K562 (cell line): ENCODE data around the gene BMP10. TPM values are rescaled to one million over a fixed set of nuclear protein-coding genes. Genes with fewer than 3 reads are reported as not detected.

Source experiments
- ATAC-seq: fragments of 200-7000 bp; cut with Tn5 transposase; 3 replicates; pipeline ENCODE4 v1.9.1; 2020; ENCODE audit warnings: moderate library complexity
- BruUV-seq: library from RNA; stranded (reverse); fragments of 400-500 nt; replicated peaks from 2 replicates; lab custom pipeline; 2021; lab: Mats Ljungman, UMichigan
- CTCF ChIA-PET: fragments of 300-600 bp; formaldehyde crosslinking; extraction: SDS; loops from one replicate; lab custom pipeline; 2021; ENCODE audit warnings: low intra/inter-chr PET ratio; lab: Yijun Ruan, JAX
- POLR2A ChIA-PET: fragments of 300-600, 350-650 bp; sonication (Branson Sonifier 250); formaldehyde crosslinking; extraction: SDS; loops from one replicate; lab custom pipeline; 2021; ENCODE audit warnings: antibody characterized with exemption, inconsistent platforms; lab: Yijun Ruan, JAX
- DNase-seq, 4 experiments: peaks; one replicate each; pipeline versions ENCODE4 v3.0.0 to v3.0.0-alpha.2; 2011 to 2018; ENCODE audit warnings: low spot score in 3 of 4, mixed read lengths in 3 of 4; ENCODE audit errors: extremely low read depth in 1 of 4
- FAIRE-seq: peaks from 2 replicates; lab custom pipeline; 2011; peaks lifted over from hg19 to GRCh38; lab: Jason Lieb, UNC
- H2AFZ ChIP-seq: 2 replicates; pipeline ENCODE4 v1.6.0; 2011; ENCODE audit warnings: low read depth, low read length, control low read depth, inconsistent platforms
- H3K27ac ChIP-seq: fragments of 200-600 bp; 3 replicates; pipeline ENCODE4 v1.8.0; 2011; ENCODE audit warnings: low read depth, mild to moderate bottlenecking, control low read depth, inconsistent platforms, low read length, moderate library complexity, mixed read lengths; ENCODE audit errors: extremely low read depth
- H3K27me3 ChIP-seq, 2 experiments: fragments of 300-600 bp in 1 of 2; 2 replicates in 1 of 2; 3 replicates in 1 of 2; pipeline versions ENCODE4 v1.6.0 to v1.8.0; 2011; ENCODE audit warnings: inconsistent platforms in 2 of 2, low read length in 2 of 2, mild to moderate bottlenecking in 1 of 2, mixed read lengths in 1 of 2, moderate library complexity in 1 of 2; ENCODE audit not compliant: control insufficient read depth in 2 of 2, insufficient read depth in 2 of 2
- H3K36me3 ChIP-seq: fragments of 300-600 bp; 3 replicates; pipeline ENCODE4 v1.8.0; 2011; ENCODE audit warnings: mild to moderate bottlenecking, low read length, inconsistent platforms; ENCODE audit not compliant: control insufficient read depth, insufficient read depth
- H3K4me1 ChIP-seq, 2 experiments: fragments of 200-600 bp in 1 of 2; replicated peaks in 1 of 2; 2 replicates in 1 of 2; 3 replicates in 1 of 2; pipeline versions ENCODE4 v1.5.1 to v1.8.0; 2011; ENCODE audit warnings: inconsistent platforms in 2 of 2, low read length in 2 of 2, mild to moderate bottlenecking in 1 of 2, mixed read lengths in 1 of 2, moderate library complexity in 1 of 2; ENCODE audit not compliant: control insufficient read depth in 2 of 2, insufficient read depth in 2 of 2
- H3K4me2 ChIP-seq: 2 replicates; pipeline ENCODE4 v1.6.1; 2011; ENCODE audit warnings: low read length, control low read depth, inconsistent platforms, mixed read lengths; ENCODE audit not compliant: insufficient read depth
- H3K4me3 ChIP-seq: fragments of 200-600 bp; sonication (generic), shearing (Covaris generic); 2 replicates; pipeline ENCODE4 v1.5.1; 2016; ENCODE audit warnings: control low read depth, inconsistent platforms
- H3K79me2 ChIP-seq: fragments of 200-600 bp; 3 replicates; pipeline ENCODE4 v1.8.0; 2011; ENCODE audit warnings: low read length, inconsistent platforms; ENCODE audit not compliant: control insufficient read depth, insufficient read depth
- H3K9ac ChIP-seq, 2 experiments: 2 replicates each; pipeline versions ENCODE4 v1.6.0 to v1.6.1; 2011; ENCODE audit warnings: low read depth in 2 of 2, low read length in 2 of 2, control low read depth in 1 of 2, inconsistent platforms in 1 of 2, mild to moderate bottlenecking in 1 of 2, mixed read lengths in 1 of 2; ENCODE audit not compliant: insufficient read depth in 1 of 2
- H3K9me1 ChIP-seq: one replicate; pipeline ENCODE4 v1.6.0; 2011; ENCODE audit warnings: inconsistent platforms, mild to moderate bottlenecking, low read length, moderate library complexity; ENCODE audit not compliant: control insufficient read depth, insufficient read depth
- H3K9me3 ChIP-seq: replicated peaks from 2 replicates; pipeline ENCODE4 v1.5.1; 2011; ENCODE audit warnings: low read depth, low read length, inconsistent platforms; ENCODE audit not compliant: control insufficient read depth, insufficient read depth
- H4K20me1 ChIP-seq: replicated peaks from 2 replicates; pipeline ENCODE4 v1.6.1; 2011; ENCODE audit warnings: low read length, inconsistent platforms, mixed read lengths; ENCODE audit not compliant: control insufficient read depth, insufficient read depth
- EP400 ChIP-seq: fragments of 450-650 bp; IDR thresholded peaks from 2 replicates; pipeline ENCODE4 v1.6.1; 2017; ENCODE audit warnings: antibody characterized with exemption, mild to moderate bottlenecking, moderate library complexity
- NR2C2 ChIP-seq, 2 experiments: fragments of 200-800 bp in 1 of 2; sonication (Bioruptor generic) in 1 of 2; sonication (generic) in 1 of 2; formaldehyde crosslinking in 1 of 2; IDR thresholded peaks; 2 replicates each; pipeline versions ENCODE4 v1.6.1 to v1.8.0; 2016 to 2022; ENCODE audit warnings: mild to moderate bottlenecking in 1 of 2, missing compliant biosample characterization in 1 of 2, missing genetic modification characterization in 1 of 2, missing genetic modification reagents in 1 of 2
- RBM39 ChIP-seq: fragments of 200-400 bp; formaldehyde crosslinking; optimal IDR thresholded peaks from 2 replicates; pipeline ENCODE3; 2018; ENCODE audit warnings: low read depth, low read length
- RNF219 ChIP-seq: fragments of 250-450 bp; sonication (Bioruptor Pico); IDR thresholded peaks from 2 replicates; pipeline ENCODE4 v1.5.0; 2022; ENCODE audit warnings: mild to moderate bottlenecking
- TAF9B ChIP-seq: fragments of 450-650 bp; IDR thresholded peaks from 2 replicates; pipeline ENCODE4 v1.6.1; 2018; ENCODE audit warnings: mild to moderate bottlenecking; ENCODE audit not compliant: partially characterized antibody
- TGIF2 ChIP-seq: sonication (generic); formaldehyde crosslinking; IDR thresholded peaks from 2 replicates; pipeline ENCODE4 v1.8.1; 2022; ENCODE audit warnings: mild to moderate bottlenecking, missing genetic modification reagents, moderate library complexity
- XRCC4 ChIP-seq: IDR thresholded peaks from one replicate; pipeline ENCODE4 v1.6.1; 2011; ENCODE audit not compliant: insufficient read depth, insufficient read length; ENCODE audit errors: extremely low read depth
- ZFP30 ChIP-seq: fragments of 250-450 bp; sonication (Bioruptor Pico); IDR thresholded peaks from 2 replicates; pipeline ENCODE4 v1.8.0; 2022; ENCODE audit warnings: moderate library complexity, mild to moderate bottlenecking, inconsistent platforms, borderline replicate concordance
- ZNF277 ChIP-seq: fragments of 250-450 bp; sonication (Bioruptor Pico); IDR thresholded peaks from 2 replicates; pipeline ENCODE4 v1.8.0; 2022; ENCODE audit warnings: inconsistent platforms, mild to moderate bottlenecking, moderate library complexity, borderline replicate concordance
- ZNF347 ChIP-seq: fragments of 450-650 bp; formaldehyde crosslinking; IDR thresholded peaks from 2 replicates; pipeline ENCODE4 v1.4.0; 2020; ENCODE audit warnings: low read depth, mild to moderate bottlenecking, moderate library complexity
- ZNF644 ChIP-seq: fragments of 200-800 bp; sonication (Bioruptor generic); IDR thresholded peaks from 2 replicates; pipeline ENCODE4 v1.6.1; 2016; ENCODE audit warnings: low read depth, missing genetic modification characterization, missing compliant biosample characterization
- in situ Hi-C: fragments of 300-500 bp; cut with MboI; formaldehyde crosslinking; loops from 4 replicates; pipeline ENCODE4 v1.15.0; 2018; ENCODE audit warnings: inconsistent platforms, mixed read lengths
- intact Hi-C: fragments of 100-400 bp; cut with micrococcal nuclease; formaldehyde crosslinking; loops from 2 replicates; pipeline ENCODE4 v1.14.2; 2022
- polyA plus RNA-seq, 8 experiments: library from polyadenylated mRNA; depleted of rRNA in 4 of 8; stranded (reverse) in 5 of 8; unstranded in 3 of 8; fragments of >200 nt; fragmentation: Nextera tagmentation in 2 of 8; fragmentation: Illumina TruSeq in 1 of 8; extraction: Ambion mirVana in 2 of 8; extraction: Trizol in 1 of 8; gene quantifications; 2 replicates each; pipeline versions ENCODE4 v1.2.1 to v1.2.3, GENCODE V29; 2011 to 2014; ENCODE audit warnings: inconsistent platforms in 1 of 8, missing spikeins in 1 of 8
- total RNA-seq, 7 experiments: library from RNA; depleted of rRNA in 6 of 7; stranded (reverse); fragments of >200 nt in 6 of 7; fragmentation: Illumina TruSeq in 2 of 7; extraction: Trizol in 2 of 7; gene quantifications; 2 replicates each; pipeline versions ENCODE4 v1.2.1 to v1.2.3, GENCODE V29; 2011 to 2021; ENCODE audit warnings: low replicate concordance in 1 of 7

The BMP10 gene
- total and polyA plus RNA-seq, 9 of the 15 experiments (the other 6 are each of a cell fraction or from before 2014, with no cell fraction given) = 0.11 to 0.91 (median 0.43) TPM

GRCh38 chr2:68870215-68870614 is 982 bp downstream of the BMP10 start (continued):
- TF ChIP-seq RNF219 (CRISPR knock-in tag) (no peak), RBM39 (no peak), ZFP30 (CRISPR knock-in tag) (no peak), NR2C2 (CRISPR knock-in tag; IDR thresholded peaks at IDR 0.05) (no peak), NR2C2 (tag; IDR thresholded peaks at IDR 0.05) (no peak), ZNF347 (CRISPR knock-in tag) (no peak), TAF9B (peak; percentile 18), ZNF644 (tag) (no peak), EP400 (no peak)

- in situ Hi-C loops = no loop called here
Observed at GRCh38 chr2:68865108-68865507, 6.1 kb downstream of the BMP10 start.

More at GRCh38 chr2:68865108-68865507, 6.1 kb downstream of the BMP10 start:
- Histone ChIP-seq H3K4me1 (no peaks in the 10 kb centered on the region; a peak in 2 of 5 replicates), H3K9me1 (no peaks in the 10 kb centered on the region), H3K27me3 (no peaks in the 10 kb centered on the region; a peak in 1 of 5 replicates), H2AFZ (no peak overlapping the region), H3K79me2 (no peaks in the 10 kb centered on the region), H3K4me3 (no peak overlapping the region), H3K9ac (no peak overlapping the region), H3K27ac (no peak overlapping the region), H3K36me3 (no peaks in the 10 kb centered on the region), H3K9me3 (no peaks in the 10 kb centered on the region), H4K20me1 (no peaks in the 10 kb centered on the region), H3K4me2 (no peak overlapping the region)
- intact Hi-C loops = no loop called here
- FAIRE-seq (no peak), DNase-seq (no peak), ATAC-seq (no peak)
- BruUV-seq = no TSS peak
- CTCF ChIA-PET = no interaction called here
- no peak for TF ChIP-seq ZNF277 (CRISPR knock-in tag)
- TF ChIP-seq XRCC4 = no peak
- TF ChIP-seq TGIF2 (CRISPR knock-in tag) = no peak
- POLR2A ChIA-PET = interaction anchor here (0.7 kb wide), 1 partner anchor 99 kb away, joined by 5 read pairs; no protein-coding TSS in a partner anchor
